ENCODE data around the gene DCAF17.
"Not testable (repeated sequence)": the region's sequence is repeated elsewhere in the genome, so short reads cannot be mapped to it uniquely, and the experiment has no call there.

The DCAF17 gene

DNA sequence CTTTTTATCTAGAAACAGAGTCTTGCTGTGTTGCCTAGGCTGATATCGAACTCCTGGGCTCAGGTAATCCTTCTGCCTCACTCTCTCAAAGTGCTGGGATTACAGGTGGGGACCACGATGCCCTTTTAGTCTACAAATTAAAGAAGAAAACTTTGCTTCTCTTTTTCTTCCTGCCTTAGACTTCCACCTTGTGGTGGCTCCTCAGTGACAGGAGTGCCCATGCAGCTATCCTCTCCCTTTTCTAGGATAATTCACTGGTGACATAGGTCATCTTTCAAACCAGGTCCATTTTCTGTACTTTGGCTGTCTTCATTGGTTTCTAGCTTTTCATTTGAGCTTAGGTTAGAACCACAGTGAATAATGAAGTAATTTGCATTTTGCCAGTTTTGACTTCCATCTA, 13.6 kb downstream of the DCAF17 start:
- in situ Hi-C loops (cut with MboI; ENCODE audit: low sequenced_read_pairs): no loop called here

DNA sequence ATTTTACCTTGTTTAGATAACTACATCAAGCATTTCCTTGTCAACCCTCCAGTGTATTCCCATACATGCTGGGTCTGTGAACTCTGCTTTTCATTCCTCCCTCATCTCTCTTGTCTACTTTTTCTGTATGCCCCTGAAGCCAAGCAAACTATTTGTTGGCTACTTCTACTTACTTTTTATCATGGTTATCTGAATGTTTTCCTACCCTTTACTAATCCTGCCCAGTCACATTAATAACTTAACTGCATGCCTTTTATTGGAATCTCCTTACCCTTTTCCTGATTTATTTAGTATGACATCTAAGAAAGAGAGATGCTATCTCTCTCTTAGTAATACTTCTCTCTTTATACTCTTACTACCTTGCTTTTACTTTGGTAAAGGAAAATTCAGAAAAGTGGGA, 17.0 kb downstream of the DCAF17 start:
- in situ Hi-C loops (cut with MboI; ENCODE audit: low sequenced_read_pairs): no loop called here

DNA sequence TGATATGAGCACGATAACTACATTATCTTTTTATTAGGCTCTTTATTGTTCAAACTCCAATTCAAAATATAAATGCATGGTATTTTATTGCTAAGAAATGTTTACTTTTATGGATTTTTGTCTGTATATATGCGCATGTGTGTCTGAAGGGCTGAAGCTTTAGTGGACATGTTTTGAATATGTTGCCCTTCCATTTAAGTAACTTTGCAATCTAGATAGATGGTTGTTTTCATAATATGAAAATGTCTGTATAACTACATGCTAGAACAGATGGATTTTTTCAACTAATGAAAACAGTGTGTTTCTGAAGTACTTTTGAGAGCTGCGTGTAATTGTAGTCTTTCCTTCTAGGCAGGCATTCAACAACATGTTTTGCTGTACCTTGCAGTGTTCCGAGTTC, 18.7 kb downstream of the DCAF17 start:
- in situ Hi-C loops (cut with MboI; ENCODE audit: low sequenced_read_pairs): no loop called here

DNA sequence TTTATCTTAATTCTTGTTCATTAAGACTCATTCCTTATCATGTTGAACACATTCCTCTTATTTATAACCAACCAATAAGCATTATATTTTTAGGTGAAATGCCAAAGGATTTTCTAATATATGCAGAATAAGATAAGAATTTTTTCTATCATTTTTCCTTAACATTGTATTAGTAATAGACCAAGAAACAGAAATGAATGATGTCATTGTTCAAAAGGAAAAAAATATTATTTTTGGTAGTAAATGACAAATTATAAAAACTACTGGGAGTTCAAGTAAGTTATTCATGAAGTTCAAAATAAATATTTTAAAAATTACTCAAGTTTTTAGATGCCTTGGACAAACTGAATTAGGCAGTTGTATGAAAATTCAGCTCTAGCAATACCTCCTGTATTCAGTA, 25.5 kb downstream of the DCAF17 start:
- in situ Hi-C loops (cut with MboI; ENCODE audit: low sequenced_read_pairs): no loop called here

DNA sequence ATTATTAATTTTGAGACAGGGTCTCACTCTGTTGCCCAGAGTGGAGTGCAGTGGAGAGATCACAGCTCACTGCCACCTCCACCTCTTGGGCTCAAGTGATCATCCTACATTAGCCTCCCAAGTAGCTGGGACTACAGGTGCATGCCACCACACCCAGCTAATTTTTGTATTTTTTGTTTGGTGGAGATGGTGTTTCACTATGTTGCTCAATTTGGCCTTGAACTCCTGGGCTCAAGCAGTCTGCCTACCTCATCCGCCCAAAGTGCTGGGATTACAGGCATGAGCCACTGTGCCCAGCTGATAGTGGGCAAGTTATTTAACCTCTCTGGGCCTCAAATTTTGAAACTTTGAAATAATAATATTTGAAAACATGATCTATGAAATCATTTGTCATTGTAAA, 26.5 kb downstream of the DCAF17 start:
- in situ Hi-C loops (cut with MboI; ENCODE audit: low sequenced_read_pairs): no loop called here

DNA sequence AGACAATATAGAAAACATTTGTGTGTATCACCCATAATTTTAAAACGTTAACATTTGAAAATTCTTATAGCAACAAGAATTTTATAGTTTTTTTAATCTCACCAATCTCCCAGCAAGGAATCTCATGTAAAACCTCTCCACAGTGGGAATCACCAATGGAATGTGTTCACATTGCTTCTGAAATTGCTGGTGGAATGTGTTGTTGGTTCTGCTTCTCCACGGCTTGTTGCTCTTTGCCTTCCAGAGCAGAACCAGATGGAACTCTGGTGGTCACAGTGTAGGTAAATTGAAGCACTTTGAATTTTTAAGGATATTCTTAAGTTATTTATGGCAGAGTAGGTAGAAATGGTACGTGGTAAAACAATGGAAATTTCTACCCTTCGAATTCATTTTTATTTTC, 35.1 kb downstream of the DCAF17 start:
- in situ Hi-C loops (cut with MboI; ENCODE audit: low sequenced_read_pairs): no loop called here

- in situ Hi-C loops (cut with MboI; ENCODE audit: low sequenced_read_pairs): no loop called here
These were observed 36.1 kb downstream of the DCAF17 start for GRCh38 chr2:171470129-171470528.

DNA sequence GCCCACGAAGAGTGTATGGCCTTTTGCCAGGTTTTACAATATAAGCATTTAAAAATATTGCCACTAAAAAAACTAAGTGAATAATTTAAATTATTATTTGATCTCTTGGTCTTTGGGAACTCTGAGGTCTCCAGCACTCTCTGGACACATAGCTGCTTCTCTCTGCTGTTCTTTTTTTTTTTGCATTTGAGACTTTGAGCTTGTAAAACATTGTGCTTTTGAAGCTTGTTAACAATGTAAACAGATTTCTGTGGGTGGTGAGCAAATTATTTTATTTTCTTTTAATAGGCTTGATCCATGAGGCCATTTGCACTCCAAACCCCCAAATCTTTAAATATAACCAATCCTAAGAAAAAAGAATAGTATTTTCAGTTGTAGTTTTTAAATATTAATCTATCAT, 42.0 kb downstream of the DCAF17 start:
- in situ Hi-C loops (cut with MboI; ENCODE audit: low sequenced_read_pairs): no loop called here

GRCh38 chr2:171478345-171478744, 44.3 kb downstream of the DCAF17 start:
- in situ Hi-C loops (cut with MboI; ENCODE audit: low sequenced_read_pairs): no loop called here

DNA sequence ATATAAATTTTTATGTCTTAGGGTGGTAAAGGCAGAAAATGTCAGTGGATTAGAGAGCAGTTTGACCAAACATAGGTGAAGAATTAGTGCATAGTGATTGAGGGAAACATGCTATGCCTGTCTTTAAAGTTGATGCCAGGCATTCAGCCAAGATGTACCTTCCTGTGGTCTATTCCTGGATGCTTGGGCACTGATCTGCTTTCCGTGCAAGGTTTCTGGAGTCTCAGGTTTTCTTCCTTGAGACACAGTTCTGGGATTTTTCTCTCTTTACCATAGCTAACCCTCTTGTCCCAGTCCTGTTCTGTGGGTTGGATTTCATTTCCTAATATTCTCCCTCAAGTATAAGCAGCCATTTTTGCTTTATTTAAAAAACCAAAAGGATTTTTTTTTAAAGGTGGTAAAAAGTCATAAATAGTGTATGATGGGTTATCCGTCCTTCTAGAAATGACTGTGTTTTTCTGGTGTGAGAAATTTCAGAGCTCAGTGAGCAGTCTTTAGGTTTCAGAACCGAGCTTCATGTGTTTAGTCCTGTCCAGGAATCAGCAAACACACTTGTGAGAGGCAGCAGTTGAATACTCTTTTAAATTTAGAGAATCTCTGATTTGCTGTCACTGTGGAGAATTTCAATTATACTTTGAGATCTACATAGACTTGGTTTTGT, 45.3 kb downstream of the DCAF17 start:
- in situ Hi-C loops (cut with MboI; ENCODE audit: low sequenced_read_pairs): no loop called here

DNA sequence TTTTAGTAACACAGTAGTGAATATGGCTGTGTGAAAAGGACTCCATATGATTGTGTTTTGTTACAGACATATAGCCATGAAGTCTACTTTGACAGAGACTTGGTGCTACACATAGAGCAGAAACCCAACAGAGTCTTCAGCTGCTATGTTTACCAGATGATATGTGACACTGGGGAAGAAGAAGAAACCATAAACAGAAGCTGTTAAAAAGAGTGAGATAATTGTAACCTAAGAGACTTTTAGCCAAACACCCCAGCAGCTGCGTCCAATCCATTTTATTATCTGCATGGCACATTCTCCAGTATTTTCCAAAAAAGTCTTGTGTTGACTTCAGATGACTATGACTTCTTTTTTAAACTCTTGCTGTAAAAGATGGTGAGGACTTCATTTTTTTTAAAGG, 46.9 kb downstream of the DCAF17 start:
- in situ Hi-C loops (cut with MboI; ENCODE audit: low sequenced_read_pairs): no loop called here

GRCh38 chr2:171482308-171482707, 48.3 kb downstream of the DCAF17 start:
- in situ Hi-C loops (cut with MboI; ENCODE audit: low sequenced_read_pairs): no loop called here

GRCh38 chr2:171482877-171483276, 48.9 kb downstream of the DCAF17 start:
- in situ Hi-C loops (cut with MboI; ENCODE audit: low sequenced_read_pairs): no loop called here

GRCh38 chr2:171483793-171484192, 49.8 kb downstream of the DCAF17 start:
- in situ Hi-C loops (cut with MboI; ENCODE audit: low sequenced_read_pairs): no loop called here

DNA sequence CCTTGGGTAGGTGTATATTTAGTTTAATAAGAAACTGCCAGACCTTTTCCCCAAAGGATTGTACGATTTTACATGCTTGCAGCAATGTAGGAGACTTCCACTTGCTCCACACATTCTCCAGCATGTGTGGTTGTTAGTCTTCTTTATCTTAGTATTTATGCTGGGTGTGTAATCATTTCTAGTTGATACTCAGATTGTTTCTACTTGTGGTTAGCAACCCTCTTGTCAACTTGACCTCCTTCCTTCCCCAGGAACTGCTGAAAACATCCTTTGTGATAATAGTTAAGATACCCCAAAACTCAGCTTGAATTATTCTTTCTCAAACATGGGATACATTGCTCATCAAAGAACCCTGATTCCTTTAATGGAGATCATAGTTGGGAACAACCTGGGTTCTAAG, 51.1 kb downstream of the DCAF17 start:
- in situ Hi-C loops (cut with MboI; ENCODE audit: low sequenced_read_pairs): no loop called here

DNA sequence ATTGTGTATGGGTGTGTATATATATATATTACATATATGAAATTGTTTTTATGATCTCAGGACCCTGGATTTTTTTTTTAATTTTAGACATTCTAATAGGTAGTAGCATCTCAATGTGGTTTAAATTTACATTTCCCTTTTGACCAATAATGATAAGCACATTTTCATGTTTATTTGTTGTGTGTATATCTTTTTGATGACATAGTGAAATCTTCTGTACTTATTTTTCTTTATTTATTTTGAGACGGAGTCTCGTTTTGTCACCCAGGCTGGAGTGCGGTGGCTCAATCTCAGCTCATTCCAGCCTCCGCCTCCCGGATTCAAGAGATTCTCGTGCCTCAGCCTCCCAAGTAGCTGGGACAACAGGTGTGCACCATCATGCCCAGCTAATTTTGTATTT, 53.2 kb downstream of the DCAF17 start:
- in situ Hi-C loops (cut with MboI; ENCODE audit: low sequenced_read_pairs): no loop called here

GRCh38 chr2:171487803-171488259, 53.8 kb downstream of the DCAF17 start:
- in situ Hi-C loops (cut with MboI; ENCODE audit: low sequenced_read_pairs): no loop called here

- in situ Hi-C loops (cut with MboI; ENCODE audit: low sequenced_read_pairs): no loop called here
These were observed 56.6 kb downstream of the DCAF17 start for GRCh38 chr2:171490577-171490976.

DNA sequence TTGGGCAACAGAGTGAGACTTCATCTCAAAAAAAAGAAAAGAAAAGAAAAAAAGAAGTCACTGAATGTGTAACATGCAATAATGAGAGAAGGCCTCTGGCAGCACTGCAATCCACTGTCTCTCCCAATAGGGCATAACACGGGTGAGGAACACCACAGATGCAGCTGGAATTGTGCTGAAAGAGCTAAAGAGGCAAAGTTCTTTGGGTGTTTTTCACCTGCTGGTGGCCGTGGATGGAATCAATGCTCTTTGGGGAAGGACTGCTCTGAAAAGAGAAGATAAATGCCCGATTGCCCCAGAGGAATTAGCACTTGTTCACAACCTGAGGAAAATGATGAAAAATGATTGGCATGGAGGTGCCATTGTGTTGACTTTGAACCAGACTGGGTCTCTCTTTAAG, 57.3 kb downstream of the DCAF17 start:
- in situ Hi-C loops (cut with MboI; ENCODE audit: low sequenced_read_pairs): no loop called here

DNA sequence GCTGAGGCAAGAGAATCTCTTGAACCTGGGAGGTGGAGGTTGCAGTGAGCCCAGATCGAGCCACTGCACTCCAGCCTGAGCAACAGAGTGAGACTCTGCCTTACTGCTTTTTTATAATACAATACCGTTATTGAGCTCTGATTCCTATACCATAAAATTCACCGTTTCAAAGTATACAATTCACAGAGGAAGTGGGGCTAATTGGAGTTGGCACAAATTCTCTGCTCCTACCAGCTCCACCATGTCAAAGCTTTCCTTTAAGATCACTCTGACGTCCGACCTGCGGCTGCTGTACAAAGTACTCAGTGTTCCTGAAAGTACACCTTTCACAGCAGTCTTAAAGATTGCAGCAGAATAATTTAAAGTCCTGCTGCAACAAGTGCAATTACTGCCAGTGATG, 58.6 kb downstream of the DCAF17 start:
- in situ Hi-C loops (cut with MboI; ENCODE audit: low sequenced_read_pairs): no loop called here

GRCh38 chr2:171497664-171498063, 63.6 kb downstream of the DCAF17 start:
- in situ Hi-C loops (cut with MboI; ENCODE audit: low sequenced_read_pairs): not testable (repeated sequence)

- in situ Hi-C loops (cut with MboI; ENCODE audit: low sequenced_read_pairs): no loop called here
These were observed 71.3 kb downstream of the DCAF17 start for GRCh38 chr2:171505374-171505773.

All from HL-60/S4 (cell line).